ENCODE data around the gene SOX15.

Gene SOX15

GRCh38 chr17:7556627-7557026, 33.3 kb downstream of the SOX15 start:
- DNase-seq = no peak

GRCh38 chr17:7555320-7555948, 34.5 kb downstream of the SOX15 start:
- DNase-seq = no peak

GRCh38 chr17:7553356-7553755, 36.5 kb downstream of the SOX15 start:
- no peak for DNase-seq

- DNase-seq = no peak
Measured at GRCh38 chr17:7552621-7553051, 37.3 kb downstream of the SOX15 start.

- no peak for DNase-seq
Measured at GRCh38 chr17:7551396-7551795, 38.5 kb downstream of the SOX15 start.

- no peak for DNase-seq
Measured at GRCh38 chr17:7550344-7550743, 39.5 kb downstream of the SOX15 start.

- no peak for DNase-seq
Measured at GRCh38 chr17:7549401-7550055, 40.4 kb downstream of the SOX15 start.

GRCh38 chr17:7548585-7549400, 41.1 kb downstream of the SOX15 start, which contains the start of gene TNFSF12:
Gene TNFSF12 (plus strand): TSS chr17:7549058. CDS start chr17:7549154, 96 bp downstream.
- DNase-seq = no peak

- no peak for DNase-seq
Measured at GRCh38 chr17:7544911-7545310, 45.0 kb downstream of the SOX15 start.

GRCh38 chr17:7541074-7541621, 48.7 kb downstream of the SOX15 start:
- DNase-seq = no peak

GRCh38 chr17:7538891-7539545, 50.9 kb downstream of the SOX15 start:
- no peak for DNase-seq

Measured in COR-L47 (cell line).